Measurements from ENCODE around the gene ACSS3.
A peak's percentile ranks its signal among the peaks of the same experiment; 100 is the strongest.

Gene ACSS3

GRCh38 chr12:81231574-81232368, 153.9 kb downstream of the ACSS3 start:
- no peak for FAIRE-seq

GRCh38 chr12:81245458-81245857, 167.6 kb downstream of the ACSS3 start:
- FAIRE-seq: no peak

GRCh38 chr12:81245907-81246570, 168.2 kb downstream of the ACSS3 start:
- no peak for FAIRE-seq

GRCh38 chr12:81249976-81250375, 172.1 kb downstream of the ACSS3 start:
- FAIRE-seq: no peak

GRCh38 chr12:81252228-81252627, 174.3 kb downstream of the ACSS3 start:
- FAIRE-seq: no peak

GRCh38 chr12:81253360-81253759, 175.5 kb downstream of the ACSS3 start:
- FAIRE-seq: no peak

GRCh38 chr12:81255456-81255855, 177.6 kb downstream of the ACSS3 start:
- no peak for FAIRE-seq

- no peak for FAIRE-seq
Observed at GRCh38 chr12:81255947-81256346, 178.1 kb downstream of the ACSS3 start.

- peak; percentile 88 for FAIRE-seq
Observed at GRCh38 chr12:81257947-81258551, 180.2 kb downstream of the ACSS3 start.

GRCh38 chr12:81259360-81259759, 181.5 kb downstream of the ACSS3 start:
- FAIRE-seq: no peak

- FAIRE-seq: no peak
Observed at GRCh38 chr12:81261508-81262207, 183.8 kb downstream of the ACSS3 start.

- no peak for FAIRE-seq
Observed at GRCh38 chr12:81263072-81263471, 185.2 kb downstream of the ACSS3 start.

GRCh38 chr12:81270385-81270784, 192.5 kb downstream of the ACSS3 start:
- no peak for FAIRE-seq

- no peak for FAIRE-seq
Observed at GRCh38 chr12:81274637-81275529, 197.0 kb downstream of the ACSS3 start.

- FAIRE-seq: no peak
Observed at GRCh38 chr12:81284137-81284536, 206.3 kb downstream of the ACSS3 start.

GRCh38 chr12:81288651-81289050, 210.8 kb downstream of the ACSS3 start:
- no peak for FAIRE-seq

- FAIRE-seq: no peak
Observed at GRCh38 chr12:81294325-81295190, 216.7 kb downstream of the ACSS3 start.

- FAIRE-seq: no peak
Observed at GRCh38 chr12:81295251-81295650, 217.4 kb downstream of the ACSS3 start.

GRCh38 chr12:81296556-81297305, 218.9 kb downstream of the ACSS3 start:
- FAIRE-seq: no peak

- FAIRE-seq: no peak
Observed at GRCh38 chr12:81297601-81298000, 219.7 kb downstream of the ACSS3 start.

- no peak for FAIRE-seq
Observed at GRCh38 chr12:81300454-81300853, 222.6 kb downstream of the ACSS3 start.

Data from G401.6 (cell line).